Body of pancreas (tissue), 4 donors: ENCODE measurements around the gene CLPX.

Source experiments
- CTCF ChIP-seq, 7 experiments: fragments of 450-650 bp in 4 of 7; fragments of 200-600 bp in 3 of 7; sonication (generic) in 3 of 7; IDR thresholded peaks; one replicate each; pipeline ENCODE4 v1.5.1; 2016 to 2019; ENCODE audit warnings: antibody characterized with exemption in 7 of 7
- POLR2A ChIP-seq, 3 donors: fragments of 450-650 bp; IDR thresholded peaks; one replicate each; pipeline ENCODE4 v1.6.1; 2016; ENCODE audit warnings: antibody characterized with exemption in 3 of 3, mild to moderate bottlenecking in 2 of 3

GRCh38 chr15:65209701-65210643, 24.8 kb upstream of the CLPX start:
- TF ChIP-seq POLR2A (IDR thresholded peaks at IDR 0.05) = no peak
- no peak for TF ChIP-seq CTCF (IDR thresholded peaks at IDR 0.05)
